ENCODE measurements around the gene SPTLC3. TPM values are rescaled to one million over a fixed set of nuclear protein-coding genes. Genes with fewer than 3 reads are reported as not detected.

SPTLC3 gene
- total RNA-seq, 1 experiment from 2014 or later = 20.3 TPM

DNA sequence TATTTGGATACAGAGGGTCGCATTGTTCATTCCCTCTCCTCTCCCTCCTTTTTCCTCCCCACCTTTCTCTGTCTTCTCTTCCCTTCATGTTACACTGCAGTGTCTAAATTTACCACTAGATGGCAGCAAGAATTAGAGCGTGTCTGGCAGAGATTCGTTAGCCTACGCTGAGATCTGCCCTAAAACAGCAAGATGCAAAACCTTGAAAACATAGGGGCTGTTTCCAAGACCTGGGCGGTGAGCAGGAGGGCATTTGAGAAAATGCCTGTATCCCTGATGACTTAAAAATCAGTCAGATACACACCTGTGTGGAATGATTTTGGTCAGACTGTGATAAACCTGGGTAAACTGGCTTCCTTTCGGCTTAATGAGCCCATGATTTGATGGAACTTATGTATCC lies 110.8 kb downstream of the SPTLC3 start:
- H3K36me3 Mint-ChIP-seq (ENCODE audit: insufficient read depth, unreplicated experiment) = peaks cover 66% of the 10 kb centered on the region
- POLR2A ChIA-PET = interaction anchor here (0.6 to 1.3 kb wide), 5 partner anchors 38 to 427 kb away, joined by 3 to 5 read pairs (median 4); no protein-coding TSS in a partner anchor
- H3K4me3 Mint-ChIP-seq (ENCODE audit: unreplicated experiment) = no peak overlapping the region

GRCh38 chr20:13120471-13120870 lies 111.7 kb downstream of the SPTLC3 start:
- POLR2A ChIA-PET = interaction anchor here (0.7 to 1.0 kb wide), 2 partner anchors 166 to 308 kb away, joined by 3 to 4 read pairs; no protein-coding TSS in a partner anchor
- no peak for DNase-seq (ENCODE audit: unreplicated experiment)
- Mint-ChIP-seq H3K36me3 (ENCODE audit: insufficient read depth, unreplicated experiment) (peaks cover 63% of the 10 kb centered on the region), H3K9me3 (ENCODE audit: unreplicated experiment) (no peaks in the 10 kb centered on the region), H3K4me3 (ENCODE audit: unreplicated experiment) (no peak overlapping the region), H3K27ac (ENCODE audit: low read depth, unreplicated experiment) (no peak overlapping the region), H3K27me3 (ENCODE audit: insufficient read depth, unreplicated experiment) (no peaks in the 10 kb centered on the region), H3K4me1 (ENCODE audit: insufficient read depth, unreplicated experiment) (peaks cover 6% of the 10 kb centered on the region)
- CTCF ChIA-PET = interaction anchor here (0.5 to 13.2 kb wide), 34 partner anchors 10 to 929 kb away, joined by 3 to 255 read pairs (median 3); no protein-coding TSS in a partner anchor
- TF ChIP-seq, protein P1, sequence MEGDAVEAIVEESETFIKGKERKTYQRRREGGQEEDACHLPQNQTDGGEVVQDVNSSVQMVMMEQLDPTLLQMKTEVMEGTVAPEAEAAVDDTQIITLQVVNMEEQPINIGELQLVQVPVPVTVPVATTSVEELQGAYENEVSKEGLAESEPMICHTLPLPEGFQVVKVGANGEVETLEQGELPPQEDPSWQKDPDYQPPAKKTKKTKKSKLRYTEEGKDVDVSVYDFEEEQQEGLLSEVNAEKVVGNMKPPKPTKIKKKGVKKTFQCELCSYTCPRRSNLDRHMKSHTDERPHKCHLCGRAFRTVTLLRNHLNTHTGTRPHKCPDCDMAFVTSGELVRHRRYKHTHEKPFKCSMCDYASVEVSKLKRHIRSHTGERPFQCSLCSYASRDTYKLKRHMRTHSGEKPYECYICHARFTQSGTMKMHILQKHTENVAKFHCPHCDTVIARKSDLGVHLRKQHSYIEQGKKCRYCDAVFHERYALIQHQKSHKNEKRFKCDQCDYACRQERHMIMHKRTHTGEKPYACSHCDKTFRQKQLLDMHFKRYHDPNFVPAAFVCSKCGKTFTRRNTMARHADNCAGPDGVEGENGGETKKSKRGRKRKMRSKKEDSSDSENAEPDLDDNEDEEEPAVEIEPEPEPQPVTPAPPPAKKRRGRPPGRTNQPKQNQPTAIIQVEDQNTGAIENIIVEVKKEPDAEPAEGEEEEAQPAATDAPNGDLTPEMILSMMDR (IDR thresholded peaks at IDR 0.05; ENCODE audit: unreplicated experiment) = no peak
- intact Hi-C loops (cut with micrococcal nuclease) = loop anchor here (10.0 kb wide), 1 partner anchor 94 kb away; no protein-coding TSS in a partner anchor
- no TSS peak for BruUV-seq (replicated peaks)

More for the DNA sequence above, 110.8 kb downstream of the SPTLC3 start:
- CTCF ChIA-PET = interaction anchor here (0.6 to 13.2 kb wide), 88 partner anchors 9 to 1531 kb away, joined by 3 to 255 read pairs (median 4); no protein-coding TSS in a partner anchor
- no peaks in the 10 kb centered on the region for H3K27me3 Mint-ChIP-seq (ENCODE audit: insufficient read depth, unreplicated experiment)
- no TSS peak for BruUV-seq (replicated peaks)
- TF ChIP-seq, protein P1 (IDR thresholded peaks at IDR 0.05; ENCODE audit: unreplicated experiment) = peak; percentile 69
- intact Hi-C loops (cut with micrococcal nuclease) = loop anchor here (1.0 to 10.0 kb wide), 6 partner anchors 143 to 935 kb away; no protein-coding TSS in a partner anchor
- DNase-seq (ENCODE audit: unreplicated experiment) = peak; percentile 77
- H3K27ac Mint-ChIP-seq (ENCODE audit: low read depth, unreplicated experiment) = no peak overlapping the region
- H3K9me3 Mint-ChIP-seq (ENCODE audit: unreplicated experiment) = no peaks in the 10 kb centered on the region
- peaks cover 6% of the 10 kb centered on the region for H3K4me1 Mint-ChIP-seq (ENCODE audit: insufficient read depth, unreplicated experiment)

DNA sequence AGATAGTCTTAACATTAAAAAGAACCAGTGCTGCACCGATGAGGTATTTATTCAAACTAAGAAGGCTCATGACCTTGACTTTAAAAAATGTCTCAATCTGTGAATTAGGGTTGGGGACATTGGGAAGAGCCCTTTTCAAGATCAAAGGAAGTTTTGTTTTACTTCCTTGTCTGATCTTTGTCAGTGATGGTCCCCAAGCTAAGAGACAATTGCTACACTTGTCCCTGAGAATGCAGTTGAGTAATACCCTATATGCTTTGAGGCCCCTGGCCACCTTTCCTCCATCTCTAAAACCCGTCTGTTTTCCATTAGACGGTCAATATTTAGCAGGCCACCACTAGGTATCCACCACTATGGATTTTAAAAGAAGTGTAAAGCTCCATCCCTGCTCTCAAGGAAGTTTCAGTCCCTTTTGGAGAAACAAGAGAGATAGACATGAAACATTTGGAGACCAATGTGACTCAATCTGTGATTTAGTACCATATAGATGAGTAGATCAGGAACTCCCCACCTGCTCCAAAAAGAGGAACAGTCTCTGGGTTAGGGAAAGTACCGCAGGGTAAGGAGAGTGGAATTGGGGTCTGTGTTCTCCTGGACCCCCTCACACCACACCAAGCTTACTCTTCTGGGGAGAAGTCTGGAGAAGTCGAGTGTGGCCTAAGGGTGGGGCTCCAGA lies 113.2 kb downstream of the SPTLC3 start:
- no peak for DNase-seq (ENCODE audit: unreplicated experiment)
- no peaks in the 10 kb centered on the region for H3K27me3 Mint-ChIP-seq (ENCODE audit: insufficient read depth, unreplicated experiment)
- POLR2A ChIA-PET = interaction anchor here (0.7 to 1.0 kb wide), 2 partner anchors 151 to 425 kb away, joined by 3 read pairs; no protein-coding TSS in a partner anchor
- H3K9me3 Mint-ChIP-seq (ENCODE audit: unreplicated experiment) = no peaks in the 10 kb centered on the region
- intact Hi-C loops (cut with micrococcal nuclease) = loop anchor here (10.0 kb wide), 1 partner anchor 93 kb away; no protein-coding TSS in a partner anchor
- H3K36me3 Mint-ChIP-seq (ENCODE audit: insufficient read depth, unreplicated experiment) = peaks cover 72% of the 10 kb centered on the region
- CTCF ChIA-PET = interaction anchor here (0.5 to 13.2 kb wide), 13 partner anchors 14 to 1579 kb away, joined by 3 to 255 read pairs (median 3); no protein-coding TSS in a partner anchor
- H3K4me1 Mint-ChIP-seq (ENCODE audit: insufficient read depth, unreplicated experiment) = peaks cover 6% of the 10 kb centered on the region
- TF ChIP-seq, protein P1 (IDR thresholded peaks at IDR 0.05; ENCODE audit: unreplicated experiment) = no peak
- no TSS peak for BruUV-seq (replicated peaks)
- H3K27ac Mint-ChIP-seq (ENCODE audit: low read depth, unreplicated experiment) = no peak overlapping the region
- no peak overlapping the region for H3K4me3 Mint-ChIP-seq (ENCODE audit: unreplicated experiment)

- H3K27me3 Mint-ChIP-seq (ENCODE audit: insufficient read depth, unreplicated experiment) = no peaks in the 10 kb centered on the region
- POLR2A ChIA-PET = no interaction called here
- DNase-seq (ENCODE audit: unreplicated experiment) = no peak
- H3K27ac Mint-ChIP-seq (ENCODE audit: low read depth, unreplicated experiment) = peak overlapping the region; percentile 26
- TF ChIP-seq, protein P1 (IDR thresholded peaks at IDR 0.05; ENCODE audit: unreplicated experiment) = no peak
- peaks cover 82% of the 10 kb centered on the region for H3K36me3 Mint-ChIP-seq (ENCODE audit: insufficient read depth, unreplicated experiment)
- H3K9me3 Mint-ChIP-seq (ENCODE audit: unreplicated experiment) = no peaks in the 10 kb centered on the region
- CTCF ChIA-PET = interaction anchor here (0.6 to 13.2 kb wide), 6 partner anchors 11 to 421 kb away, joined by 3 to 255 read pairs (median 3); no protein-coding TSS in a partner anchor
- intact Hi-C loops (cut with micrococcal nuclease) = loop anchor here (10.0 kb wide), 1 partner anchor 89 kb away; no protein-coding TSS in a partner anchor
- no TSS peak for BruUV-seq (replicated peaks)
- H3K4me3 Mint-ChIP-seq (ENCODE audit: unreplicated experiment) = no peak overlapping the region
- H3K4me1 Mint-ChIP-seq (ENCODE audit: insufficient read depth, unreplicated experiment) = no peaks in the 10 kb centered on the region
Measured at GRCh38 chr20:13125486-13125885, 116.7 kb downstream of the SPTLC3 start.

Measured in MCF 10A (cell line).